ENCODE measurements around the gene ANO2.
"Not testable (repeated sequence)": the region's sequence is repeated elsewhere in the genome, so short reads cannot be mapped to it uniquely, and the experiment has no call there.

The ANO2 gene

DNA sequence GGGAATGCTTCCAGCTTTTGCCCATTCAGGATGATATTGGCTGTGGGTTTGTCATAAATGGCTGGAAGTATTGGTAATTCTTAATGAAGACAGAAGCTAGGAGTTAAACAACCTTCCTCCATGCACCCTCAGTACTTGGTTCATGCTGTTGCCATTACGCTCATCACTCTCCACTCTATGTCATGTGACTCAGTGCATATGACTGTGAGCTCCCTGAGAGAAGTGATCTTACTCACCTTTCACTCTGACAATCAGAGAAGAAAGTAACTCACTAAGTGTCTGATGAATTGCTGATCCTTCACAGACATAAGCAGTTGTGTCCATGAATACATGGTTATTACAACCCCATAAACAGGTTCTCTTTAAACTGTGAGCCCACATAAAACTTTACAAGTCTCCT lies 275.4 kb downstream of the ANO2 start:
- DNase-seq (ENCODE audit: low read depth), result not testable (repeated sequence)

DNA sequence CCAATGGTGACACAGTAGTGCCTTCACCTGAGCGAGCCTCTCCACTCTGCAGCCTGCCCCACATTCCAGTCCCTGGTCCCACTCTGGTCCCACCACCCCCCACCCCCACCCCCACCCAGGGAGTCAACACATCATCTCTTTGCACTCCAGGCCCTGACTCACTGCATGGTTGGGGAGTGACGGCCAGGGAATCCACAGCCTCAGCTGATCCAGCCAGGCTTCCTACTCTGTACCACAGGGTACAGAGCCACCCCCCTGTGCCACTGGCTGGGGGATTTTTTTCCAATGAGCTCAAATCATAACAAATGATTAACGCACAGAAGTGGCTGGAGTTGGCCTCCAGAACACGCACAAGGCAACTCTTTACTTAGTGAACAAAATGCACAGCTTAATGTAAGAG lies 279.4 kb downstream of the ANO2 start:
- DNase-seq (ENCODE audit: low read depth), result peak; percentile 56

- no peak for DNase-seq (ENCODE audit: low read depth)
Observed at GRCh38 chr12:5661811-5662210, 283.2 kb downstream of the ANO2 start.

GRCh38 chr12:5660238-5660637 lies 284.8 kb downstream of the ANO2 start:
- DNase-seq (ENCODE audit: low read depth), result no peak

GRCh38 chr12:5658339-5658941 lies 286.6 kb downstream of the ANO2 start:
- DNase-seq (ENCODE audit: low read depth), result not testable (repeated sequence)

GRCh38 chr12:5656836-5657235 lies 288.2 kb downstream of the ANO2 start:
- DNase-seq (ENCODE audit: low read depth), result no peak

GRCh38 chr12:5655120-5655519 lies 289.9 kb downstream of the ANO2 start:
- no peak for DNase-seq (ENCODE audit: low read depth)

GRCh38 chr12:5654019-5654418 lies 291.0 kb downstream of the ANO2 start:
- DNase-seq (ENCODE audit: low read depth), result no peak

- no peak for DNase-seq (ENCODE audit: low read depth)
Observed at GRCh38 chr12:5650829-5651461, 294.1 kb downstream of the ANO2 start.

GRCh38 chr12:5650281-5650680 lies 294.8 kb downstream of the ANO2 start:
- no peak for DNase-seq (ENCODE audit: low read depth)

- no peak for DNase-seq (ENCODE audit: low read depth)
Observed at GRCh38 chr12:5648692-5649359, 296.2 kb downstream of the ANO2 start.

DNA sequence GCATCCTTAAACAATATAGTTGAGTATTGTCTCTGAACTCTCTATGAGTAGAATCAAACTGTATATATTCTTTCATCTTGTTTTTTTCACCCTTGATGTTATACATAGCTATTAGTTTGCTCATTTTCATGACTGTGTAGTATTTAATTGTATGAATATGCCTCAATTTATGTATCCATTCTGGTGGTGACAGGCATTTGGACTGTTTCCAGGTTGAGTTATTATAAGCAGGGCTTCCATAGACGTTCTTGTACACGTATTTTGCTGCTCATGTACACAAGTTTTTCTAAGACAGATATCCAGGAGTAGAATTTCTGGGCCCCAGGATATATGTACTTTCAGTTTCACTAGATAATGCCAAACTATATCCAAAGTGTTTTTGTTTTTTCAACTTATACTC lies 301.8 kb downstream of the ANO2 start:
- no peak for DNase-seq (ENCODE audit: low read depth)

DNA sequence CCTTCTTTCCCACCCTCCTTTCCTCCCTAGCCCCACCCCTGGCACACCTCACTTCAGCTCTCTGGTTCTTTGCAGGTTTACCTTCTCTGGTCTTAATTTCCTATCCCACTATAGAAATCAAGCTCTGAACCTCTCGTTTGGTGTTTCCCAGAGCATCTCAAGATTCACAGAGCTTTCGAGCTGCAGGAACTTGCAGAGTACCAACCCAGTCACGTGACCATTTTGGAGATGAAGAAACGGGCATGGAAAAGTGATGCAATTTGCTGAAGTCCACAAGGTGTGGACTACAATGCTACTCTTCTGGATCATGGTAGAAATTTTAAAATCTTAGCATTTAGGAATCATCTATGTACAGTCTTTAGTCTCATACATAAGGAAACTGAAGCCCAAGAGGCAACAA lies 307.4 kb downstream of the ANO2 start:
- DNase-seq (ENCODE audit: low read depth), result no peak

GRCh38 chr12:5636907-5637306 lies 308.2 kb downstream of the ANO2 start:
- DNase-seq (ENCODE audit: low read depth), result no peak

- DNase-seq (ENCODE audit: low read depth), result no peak
Observed at GRCh38 chr12:5633106-5633505, 312.0 kb downstream of the ANO2 start.

- DNase-seq (ENCODE audit: low read depth), result no peak
Observed at GRCh38 chr12:5632453-5632852, 312.6 kb downstream of the ANO2 start.

GRCh38 chr12:5631497-5631896 lies 313.6 kb downstream of the ANO2 start:
- DNase-seq (ENCODE audit: low read depth), result no peak

DNA sequence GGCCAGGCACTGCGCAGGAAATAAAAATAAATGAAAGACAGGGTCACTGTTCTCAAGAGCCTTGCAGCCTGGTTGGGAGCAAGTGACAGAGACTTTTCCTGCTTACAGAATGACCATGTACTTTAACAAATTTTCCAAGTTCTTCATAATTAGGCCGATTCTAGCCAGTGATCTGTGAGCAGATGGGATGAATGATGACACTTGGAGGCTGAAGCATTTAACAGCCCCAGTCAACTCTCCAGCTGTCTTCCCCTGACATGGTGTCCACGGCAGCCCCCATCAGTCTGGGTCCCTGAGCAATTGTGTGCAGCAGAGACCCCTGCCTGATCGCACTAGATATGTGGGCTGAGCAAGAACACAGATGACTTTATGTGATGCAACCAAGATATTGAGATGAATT lies 314.3 kb downstream of the ANO2 start:
- DNase-seq (ENCODE audit: low read depth), result no peak

- DNase-seq (ENCODE audit: low read depth), result no peak
Observed at GRCh38 chr12:5628501-5628900, 316.6 kb downstream of the ANO2 start.

DNA sequence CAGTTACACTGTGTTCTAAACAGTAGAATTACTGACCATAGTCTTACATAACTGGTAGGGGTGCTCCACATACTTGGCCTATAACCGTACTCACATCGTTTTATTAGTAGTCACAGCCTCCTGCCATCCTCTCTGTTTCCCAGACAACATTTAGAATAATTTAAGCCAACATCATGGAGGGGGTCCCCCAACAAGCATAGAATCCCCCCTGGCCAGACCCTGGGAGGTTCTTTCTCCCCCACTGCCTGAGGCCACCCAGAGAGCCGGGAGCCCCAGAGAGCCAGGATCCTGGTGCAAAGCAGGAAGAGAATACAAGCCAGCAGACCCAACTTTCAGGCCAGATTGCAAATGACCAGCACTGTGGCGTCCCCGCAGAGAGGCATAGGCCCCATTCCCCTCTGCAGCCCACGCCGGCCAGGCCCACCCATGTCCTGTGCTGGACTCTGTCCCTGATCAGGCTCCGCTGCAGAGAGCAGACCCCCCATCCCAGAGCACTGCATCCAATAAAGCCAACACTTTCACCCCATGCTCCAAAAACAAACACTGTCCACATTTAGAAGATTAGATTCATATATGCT lies 317.9 kb downstream of the ANO2 start:
- DNase-seq (ENCODE audit: low read depth), result no peak

- DNase-seq (ENCODE audit: low read depth), result no peak
Observed at GRCh38 chr12:5626151-5626550, 318.9 kb downstream of the ANO2 start.

DNA sequence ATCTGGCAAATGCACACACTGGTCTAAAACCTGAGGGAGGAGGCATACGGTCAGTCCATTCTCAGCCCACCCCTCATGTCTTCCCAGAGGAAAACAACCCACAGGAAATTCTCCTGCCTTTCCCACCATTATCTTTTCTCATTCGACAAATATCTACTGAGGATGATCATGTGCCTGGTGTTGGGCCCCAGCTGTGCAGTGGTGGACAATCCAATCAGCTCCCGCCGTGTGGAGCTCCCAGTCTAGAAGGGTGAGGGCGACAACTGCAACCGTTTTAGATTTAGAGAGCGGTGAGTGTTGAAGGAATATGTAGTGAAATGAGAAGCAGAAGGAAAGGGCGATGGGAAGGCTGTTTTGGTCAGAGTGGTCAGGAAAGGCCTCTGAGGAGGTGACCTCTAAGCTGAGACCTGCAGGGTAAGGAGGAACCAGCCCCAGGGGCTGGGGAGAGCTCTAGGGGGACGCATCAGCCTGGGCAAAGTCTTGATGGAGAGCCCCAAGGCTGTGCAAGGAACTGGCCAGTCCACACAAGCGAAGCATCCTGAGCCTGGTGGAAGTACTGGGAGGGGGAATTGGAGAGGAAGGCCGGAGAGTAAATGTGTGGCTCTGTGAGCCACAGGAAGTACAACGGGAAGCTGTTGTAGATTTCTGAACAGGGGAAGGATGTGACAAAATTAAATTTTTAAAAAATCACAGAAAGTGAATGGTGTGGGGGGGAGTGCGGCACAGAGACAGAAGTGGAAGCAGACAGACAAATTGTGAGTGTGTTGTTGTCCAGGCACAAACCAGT lies 320.4 kb downstream of the ANO2 start:
- DNase-seq (ENCODE audit: low read depth), result no peak

GRCh38 chr12:5623411-5623810 lies 321.6 kb downstream of the ANO2 start:
- no peak for DNase-seq (ENCODE audit: low read depth)
